Stimulated activated CD8-positive, alpha-beta memory T cell treated with anti-CD3 and anti-CD28 coated beads, Interleukin-7, amount 100 ng/mL, for 48 hours (primary cell): ENCODE measurements around the gene EVI2B.
"Not testable (repeated sequence)": the region's sequence is repeated elsewhere in the genome, so short reads cannot be mapped to it uniquely, and the experiment has no call there.

Source experiments
- DNase-seq, 2 donors: peaks; one replicate each; pipeline ENCODE4 v3.0.0-alpha.2; 2020; ENCODE audit warnings: low read depth in 1 of 2; ENCODE audit errors: extremely low read depth in 1 of 2

Gene EVI2B

GRCh38 chr17:31313982-31314781 is at the start of gene EVI2B:
Gene EVI2B, minus strand, starts transcription at chr17:31314054. Its CDS starts 8,445 bp downstream, at chr17:31305609.
- no peak for DNase-seq

GRCh38 chr17:31357839-31358394 is 44.1 kb upstream of the EVI2B start:
- no peak for DNase-seq

GRCh38 chr17:31357091-31357490 is 43.2 kb upstream of the EVI2B start:
- DNase-seq, result no peak

- DNase-seq, result no peak
These were observed 42.1 kb upstream of the EVI2B start for GRCh38 chr17:31355935-31356334.

GRCh38 chr17:31349454-31349853 is 35.6 kb upstream of the EVI2B start:
- DNase-seq, result no peak

GRCh38 chr17:31345191-31345747 is 31.4 kb upstream of the EVI2B start:
- DNase-seq, result not testable (repeated sequence)

- DNase-seq, result no peak
These were observed 26.2 kb upstream of the EVI2B start for GRCh38 chr17:31339906-31340661.

- DNase-seq, result no peak
These were observed 15.4 kb upstream of the EVI2B start for GRCh38 chr17:31329221-31329620.

- DNase-seq, result no peak
These were observed 14.3 kb upstream of the EVI2B start for GRCh38 chr17:31328160-31328535.

GRCh38 chr17:31327534-31328159 is 13.8 kb upstream of the EVI2B start:
- no peak for DNase-seq

- no peak for DNase-seq
These were observed 9.7 kb upstream of the EVI2B start for GRCh38 chr17:31323551-31323950.

GRCh38 chr17:31321966-31322365 is 8.1 kb upstream of the EVI2B start:
- DNase-seq, result no peak

GRCh38 chr17:31321481-31321880 is 7.6 kb upstream of the EVI2B start, which contains the start of gene EVI2A:
Gene EVI2A, minus strand, starts transcription at chr17:31321622. Its CDS starts 2,609 bp downstream, at chr17:31319013.
- DNase-seq, result peak; percentile 44 to 76

GRCh38 chr17:31320791-31321190 is 6.9 kb upstream of the EVI2B start:
- no peak for DNase-seq

GRCh38 chr17:31320241-31320640 is 6.4 kb upstream of the EVI2B start:
- DNase-seq, result no peak

- no peak for DNase-seq
These were observed 5.2 kb upstream of the EVI2B start for GRCh38 chr17:31318851-31319661.

- peak; percentile 21 to 57 for DNase-seq
These were observed 4.5 kb upstream of the EVI2B start for GRCh38 chr17:31318298-31318801.

GRCh38 chr17:31314782-31315100 is 887 bp upstream of the EVI2B start:
- no peak for DNase-seq

- not testable (repeated sequence) for DNase-seq
These were observed 1.6 kb downstream of the EVI2B start for GRCh38 chr17:31312223-31312622.

GRCh38 chr17:31311526-31311925 is 2.3 kb downstream of the EVI2B start:
- no peak for DNase-seq
